ENCODE data around the gene TXNDC5.

Gene TXNDC5

GRCh38 chr6:7887278-7887991 is 23.2 kb downstream of the TXNDC5 start:
- peaks cover 96% of the 10 kb centered on the region for H3K36me3 ChIP-seq (ENCODE audit: insufficient read depth, low read length)
- no peak overlapping the region for H3K9ac ChIP-seq (ENCODE audit: insufficient read length)
- no peak overlapping the region for H3K4me3 ChIP-seq
- no peak overlapping the region for H3K27ac ChIP-seq
- TF ChIP-seq EZH2 (IDR thresholded peaks at IDR 0.05) (no peak), POLR2AphosphoS5 (IDR thresholded peaks at IDR 0.05; ENCODE audit: borderline replicate concordance, low read depth, low read length) (no peak), FOXP2 (optimal IDR thresholded peaks at IDR 0.05; ENCODE audit: control extremely low read depth, extremely low read length, insufficient read depth) (no peak)
- no peak for DNase-seq (ENCODE audit: low read depth, low spot score)
- no peaks in the 10 kb centered on the region for H3K9me3 ChIP-seq (ENCODE audit: low read depth, low read length)

DNA sequence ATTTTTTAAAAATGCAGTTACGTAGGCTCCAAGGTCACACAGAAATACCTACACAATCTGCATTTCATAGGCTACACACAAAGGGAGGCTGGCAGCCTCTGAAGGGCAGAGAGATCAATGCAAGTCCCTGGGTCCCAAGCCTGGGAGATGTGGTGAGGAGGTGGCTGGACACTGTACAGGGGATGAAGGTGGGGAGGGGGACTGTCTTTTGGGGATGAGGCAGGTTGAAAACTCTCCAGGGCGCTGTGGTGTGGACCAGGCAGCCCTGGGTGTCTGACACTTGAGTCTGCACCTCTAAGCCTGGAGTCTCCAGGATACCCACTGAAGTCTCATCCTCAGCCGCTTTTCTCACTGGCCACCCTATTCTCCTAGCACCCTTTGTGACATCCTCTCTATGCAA is 24.5 kb downstream of the TXNDC5 start:
- H3K36me3 ChIP-seq (ENCODE audit: insufficient read depth, low read length), result peaks cover 94% of the 10 kb centered on the region
- H3K4me3 ChIP-seq, result no peak overlapping the region
- no peaks in the 10 kb centered on the region for H3K9me3 ChIP-seq (ENCODE audit: low read depth, low read length)
- TF ChIP-seq EZH2 (IDR thresholded peaks at IDR 0.05) (no peak), FOXP2 (optimal IDR thresholded peaks at IDR 0.05; ENCODE audit: control extremely low read depth, extremely low read length, insufficient read depth) (no peak), POLR2AphosphoS5 (IDR thresholded peaks at IDR 0.05; ENCODE audit: borderline replicate concordance, low read depth, low read length) (no peak)
- H3K27ac ChIP-seq, result no peak overlapping the region
- DNase-seq (ENCODE audit: low read depth, low spot score), result no peak
- no peak overlapping the region for H3K9ac ChIP-seq (ENCODE audit: insufficient read length)

GRCh38 chr6:7883381-7883780 is 27.2 kb downstream of the TXNDC5 start:
- Histone ChIP-seq H3K9ac (ENCODE audit: insufficient read length) (no peak overlapping the region), H3K9me3 (ENCODE audit: low read depth, low read length) (no peaks in the 10 kb centered on the region), H3K27ac (no peak overlapping the region), H3K4me3 (no peak overlapping the region), H3K36me3 (ENCODE audit: insufficient read depth, low read length) (peaks cover 92% of the 10 kb centered on the region)
- TF ChIP-seq EZH2 (IDR thresholded peaks at IDR 0.05), result no peak
- no peak for TF ChIP-seq POLR2AphosphoS5 (IDR thresholded peaks at IDR 0.05; ENCODE audit: borderline replicate concordance, low read depth, low read length)
- no peak for TF ChIP-seq FOXP2 (optimal IDR thresholded peaks at IDR 0.05; ENCODE audit: control extremely low read depth, extremely low read length, insufficient read depth)
- no peak for DNase-seq (ENCODE audit: low read depth, low spot score)

- DNase-seq (ENCODE audit: low read depth, low spot score), result no peak
- Histone ChIP-seq H3K27ac (no peak overlapping the region), H3K9ac (ENCODE audit: insufficient read length) (no peak overlapping the region), H3K9me3 (ENCODE audit: low read depth, low read length) (no peaks in the 10 kb centered on the region), H3K36me3 (ENCODE audit: insufficient read depth, low read length) (peaks cover 85% of the 10 kb centered on the region), H3K4me3 (no peak overlapping the region)
- TF ChIP-seq FOXP2 (optimal IDR thresholded peaks at IDR 0.05; ENCODE audit: control extremely low read depth, extremely low read length, insufficient read depth), result no peak
- TF ChIP-seq EZH2 (IDR thresholded peaks at IDR 0.05), result no peak
- no peak for TF ChIP-seq POLR2AphosphoS5 (IDR thresholded peaks at IDR 0.05; ENCODE audit: borderline replicate concordance, low read depth, low read length)
These were observed 27.9 kb downstream of the TXNDC5 start for GRCh38 chr6:7882505-7883257.

- Histone ChIP-seq H3K4me3 (no peak overlapping the region), H3K9me3 (ENCODE audit: low read depth, low read length) (no peaks in the 10 kb centered on the region), H3K27ac (no peak overlapping the region), H3K36me3 (ENCODE audit: insufficient read depth, low read length) (peaks cover 77% of the 10 kb centered on the region), H3K9ac (ENCODE audit: insufficient read length) (no peak overlapping the region)
- no peak for DNase-seq (ENCODE audit: low read depth, low spot score)
- TF ChIP-seq FOXP2 (optimal IDR thresholded peaks at IDR 0.05; ENCODE audit: control extremely low read depth, extremely low read length, insufficient read depth) (no peak), POLR2AphosphoS5 (IDR thresholded peaks at IDR 0.05; ENCODE audit: borderline replicate concordance, low read depth, low read length) (no peak), EZH2 (IDR thresholded peaks at IDR 0.05) (no peak)
These were observed 28.7 kb downstream of the TXNDC5 start for GRCh38 chr6:7881765-7882500.

GRCh38 chr6:7880718-7881107 is 29.9 kb downstream of the TXNDC5 start:
- Histone ChIP-seq H3K9me3 (ENCODE audit: low read depth, low read length) (no peaks in the 10 kb centered on the region), H3K27ac (no peak overlapping the region), H3K4me3 (no peak overlapping the region), H3K36me3 (ENCODE audit: insufficient read depth, low read length) (peaks cover 65% of the 10 kb centered on the region), H3K9ac (ENCODE audit: insufficient read length) (no peak overlapping the region)
- no peak for DNase-seq (ENCODE audit: low read depth, low spot score)
- no peak for TF ChIP-seq EZH2 (IDR thresholded peaks at IDR 0.05)
- no peak for TF ChIP-seq POLR2AphosphoS5 (IDR thresholded peaks at IDR 0.05; ENCODE audit: borderline replicate concordance, low read depth, low read length)
- no peak for TF ChIP-seq FOXP2 (optimal IDR thresholded peaks at IDR 0.05; ENCODE audit: control extremely low read depth, extremely low read length, insufficient read depth)

GRCh38 chr6:7879980-7880717 is 30.4 kb downstream of the TXNDC5 start:
- H3K4me3 ChIP-seq, result no peak overlapping the region
- H3K9me3 ChIP-seq (ENCODE audit: low read depth, low read length), result no peaks in the 10 kb centered on the region
- peaks cover 59% of the 10 kb centered on the region for H3K36me3 ChIP-seq (ENCODE audit: insufficient read depth, low read length)
- H3K27ac ChIP-seq, result no peak overlapping the region
- no peak for DNase-seq (ENCODE audit: low read depth, low spot score)
- TF ChIP-seq EZH2 (IDR thresholded peaks at IDR 0.05), result no peak
- TF ChIP-seq POLR2AphosphoS5 (IDR thresholded peaks at IDR 0.05; ENCODE audit: borderline replicate concordance, low read depth, low read length), result no peak
- no peak for TF ChIP-seq FOXP2 (optimal IDR thresholded peaks at IDR 0.05; ENCODE audit: control extremely low read depth, extremely low read length, insufficient read depth)
- H3K9ac ChIP-seq (ENCODE audit: insufficient read length), result no peak overlapping the region

All from SK-N-MC (cell line).